Endothelial cell (in vitro differentiated cells): ENCODE results near the gene USP25. TPM values are rescaled to one million over a fixed set of nuclear protein-coding genes. Genes with fewer than 3 reads are reported as not detected.

ENCODE experiments used
- DNase-seq: peaks from one replicate; pipeline ENCODE4 v3.0.0; 2021; ENCODE audit warnings: low spot score
- H3K27ac Mint-ChIP-seq: one replicate; pipeline ENCODE4 v1.8.0; 2021; ENCODE audit warnings: mixed read lengths, inconsistent platforms; ENCODE audit not compliant: unreplicated experiment
- H3K27me3 Mint-ChIP-seq: one replicate; pipeline ENCODE4 v1.8.0; 2021; ENCODE audit warnings: mild to moderate bottlenecking, moderate library complexity, mixed read lengths, inconsistent platforms; ENCODE audit not compliant: unreplicated experiment
- H3K36me3 Mint-ChIP-seq: one replicate; pipeline ENCODE4 v1.8.0; 2021; ENCODE audit warnings: mild to moderate bottlenecking, low read depth, mixed read lengths, inconsistent platforms; ENCODE audit not compliant: unreplicated experiment
- H3K4me1 Mint-ChIP-seq: one replicate; pipeline ENCODE4 v1.8.0; 2021; ENCODE audit warnings: mild to moderate bottlenecking, mixed read lengths, inconsistent platforms; ENCODE audit not compliant: unreplicated experiment
- H3K4me3 Mint-ChIP-seq: one replicate; pipeline ENCODE4 v1.8.0; 2021; ENCODE audit warnings: mild to moderate bottlenecking, mixed read lengths, inconsistent platforms; ENCODE audit not compliant: unreplicated experiment
- H3K9me3 Mint-ChIP-seq: one replicate; pipeline ENCODE4 v1.8.0; 2021; ENCODE audit warnings: mixed read lengths, inconsistent platforms; ENCODE audit not compliant: unreplicated experiment
- CTCF ChIP-seq: fragments of 200-600 bp; sonication (generic); IDR thresholded peaks from one replicate; pipeline ENCODE4 v1.5.0; 2021; ENCODE audit warnings: antibody characterized with exemption; ENCODE audit not compliant: unreplicated experiment
- total RNA-seq: library from RNA; stranded (reverse); fragmentation: NEBNext Ultra II Directional; extraction: Animal tissue kit (Norgen Biotek cat#: 25700); gene quantifications from one replicate; pipeline ENCODE4 v1.2.1, GENCODE V29; 2021; ENCODE audit not compliant: unreplicated experiment

USP25 gene
- total RNA-seq, 1 donor from 2014 or later: 38.0 TPM

DNA sequence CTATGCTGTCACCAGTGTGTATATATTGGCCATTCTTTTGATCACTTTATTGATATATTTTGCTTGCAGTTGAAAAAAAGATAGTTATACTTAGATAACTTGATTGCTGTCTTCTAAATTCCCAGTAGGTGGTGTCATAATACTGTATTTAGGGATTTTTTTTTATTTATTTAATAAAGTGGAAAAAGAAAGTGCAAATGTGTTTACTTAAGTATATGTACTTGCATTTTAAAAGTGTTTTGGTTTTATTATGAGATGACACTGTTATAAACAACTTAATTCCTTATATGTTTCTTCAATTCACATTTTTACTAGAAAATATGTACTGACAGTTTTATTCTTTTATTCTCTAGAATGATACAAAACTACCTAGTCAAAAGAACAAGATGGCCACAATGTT is 164.8 kb downstream of the USP25 start:
- Mint-ChIP-seq H3K27me3 (peaks cover 2% of the 10 kb centered on the region), H3K4me3 (no peak overlapping the region), H3K4me1 (peaks cover 2% of the 10 kb centered on the region), H3K9me3 (no peaks in the 10 kb centered on the region), H3K36me3 (no peaks in the 10 kb centered on the region), H3K27ac (no peak overlapping the region)
- no peak for DNase-seq
- TF ChIP-seq CTCF: peak; percentile 6

- DNase-seq: no peak
Measured at GRCh38 chr21:15895142-15896106, 165.6 kb downstream of the USP25 start.

DNA sequence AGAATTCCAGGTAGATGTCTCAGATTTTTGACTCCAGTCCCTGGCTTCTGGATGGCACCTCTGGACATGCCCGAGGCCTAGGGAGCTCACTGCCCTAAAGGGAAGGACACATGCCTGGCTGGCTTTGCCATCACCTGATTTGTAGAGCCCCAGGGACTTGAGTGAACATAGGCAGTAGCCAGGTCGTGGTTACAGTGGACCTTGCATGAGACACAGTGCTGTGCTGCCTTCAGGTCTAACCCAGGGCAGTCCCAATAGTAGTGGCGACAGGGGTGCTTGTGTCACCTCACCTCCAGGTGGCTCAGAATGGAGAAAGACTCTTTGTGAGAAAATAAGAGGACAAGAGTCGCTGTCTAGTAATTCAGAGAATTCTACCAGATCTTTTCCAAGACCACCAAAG is 166.7 kb downstream of the USP25 start:
- Mint-ChIP-seq H3K36me3 (no peaks in the 10 kb centered on the region), H3K9me3 (no peaks in the 10 kb centered on the region), H3K4me1 (peaks cover 2% of the 10 kb centered on the region), H3K27ac (no peak overlapping the region), H3K4me3 (no peak overlapping the region), H3K27me3 (peaks cover 2% of the 10 kb centered on the region)
- no peak for TF ChIP-seq CTCF
- no peak for DNase-seq

More at GRCh38 chr21:15895142-15896106, 165.6 kb downstream of the USP25 start:
- no peak overlapping the region for H3K4me3 Mint-ChIP-seq
- H3K9me3 Mint-ChIP-seq: no peaks in the 10 kb centered on the region
- no peak for TF ChIP-seq CTCF
- peaks cover 2% of the 10 kb centered on the region for H3K27me3 Mint-ChIP-seq
- peaks cover 2% of the 10 kb centered on the region for H3K4me1 Mint-ChIP-seq
- H3K36me3 Mint-ChIP-seq: no peaks in the 10 kb centered on the region
- H3K27ac Mint-ChIP-seq: no peak overlapping the region

DNA sequence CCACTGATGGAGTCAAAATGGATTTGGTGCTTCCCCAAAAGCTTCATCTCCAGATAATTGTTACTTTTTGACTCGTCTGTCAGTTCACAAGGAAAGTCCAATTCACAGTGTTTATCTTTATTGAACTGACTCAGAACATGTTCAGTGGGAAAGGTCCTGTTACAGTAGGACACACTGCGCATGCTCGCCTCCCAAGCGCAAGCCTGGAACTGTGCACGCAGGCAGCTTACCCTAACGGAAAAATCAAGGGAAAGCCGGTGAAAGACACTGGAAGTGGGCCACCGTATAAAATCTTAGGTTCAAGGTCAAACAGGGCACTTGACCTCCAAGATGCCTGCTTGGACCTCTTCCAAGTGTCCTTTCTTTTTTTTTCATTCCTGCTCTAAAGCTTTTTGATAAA is 174.6 kb downstream of the USP25 start:
- no peak for DNase-seq
- Mint-ChIP-seq H3K27me3 (peaks cover under 1% of the 10 kb centered on the region), H3K9me3 (no peaks in the 10 kb centered on the region), H3K4me3 (no peak overlapping the region), H3K36me3 (no peaks in the 10 kb centered on the region), H3K4me1 (no peaks in the 10 kb centered on the region), H3K27ac (no peak overlapping the region)
- TF ChIP-seq CTCF: no peak

- TF ChIP-seq CTCF: no peak
- no peak for DNase-seq
- no peaks in the 10 kb centered on the region for H3K36me3 Mint-ChIP-seq
- no peak overlapping the region for H3K27ac Mint-ChIP-seq
- H3K27me3 Mint-ChIP-seq: peaks cover 2% of the 10 kb centered on the region
- no peaks in the 10 kb centered on the region for H3K4me1 Mint-ChIP-seq
- H3K9me3 Mint-ChIP-seq: no peaks in the 10 kb centered on the region
- no peak overlapping the region for H3K4me3 Mint-ChIP-seq
Measured at GRCh38 chr21:15908187-15908586, 178.4 kb downstream of the USP25 start.
